GM12891 (cell line): ENCODE results near the gene PHLPP1.

Source experiments
- POLR2A ChIP-seq: IDR thresholded peaks from 2 replicates; pipeline ENCODE4 v1.6.1; 2011; ENCODE audit warnings: low read depth, low read length, control low read depth
- POLR2AphosphoS5 ChIP-seq: IDR thresholded peaks from 2 replicates; pipeline ENCODE4 v1.6.1; 2011; ENCODE audit warnings: low read depth, low read length, control low read depth
- POU2F2 ChIP-seq: IDR thresholded peaks from 2 replicates; pipeline ENCODE4 v1.6.1; 2011; ENCODE audit warnings: low read depth, mild to moderate bottlenecking, control low read depth, low read length, moderate library complexity
- SPI1 ChIP-seq: IDR thresholded peaks from 2 replicates; pipeline ENCODE4 v1.6.1; 2011; ENCODE audit warnings: low read depth, low read length, control low read depth
- TAF1 ChIP-seq: IDR thresholded peaks from 2 replicates; pipeline ENCODE4 v1.6.1; 2011; ENCODE audit warnings: low read depth, low read length, control low read depth

- no peak for TF ChIP-seq SPI1
- TF ChIP-seq POLR2A = no peak
- no peak for TF ChIP-seq POLR2AphosphoS5
- TF ChIP-seq TAF1 = no peak
- no peak for TF ChIP-seq POU2F2
Observed at GRCh38 chr18:62989195-62989594, 273.9 kb downstream of the PHLPP1 start.
